ENCODE results near the gene PTCRA.
A peak's percentile ranks its signal among the peaks of the same experiment; 100 is the strongest.

Gene PTCRA

GRCh38 chr6:42896178-42896719, 19.6 kb upstream of the PTCRA start:
- DNase-seq: no peak
- TF ChIP-seq POLR2A (IDR thresholded peaks at IDR 0.05; ENCODE audit: low read length) (no peak), GATA1 (IDR thresholded peaks at IDR 0.05; ENCODE audit: low read depth, low read length) (no peak)

GRCh38 chr6:42898891-42899361, 16.9 kb upstream of the PTCRA start:
- TF ChIP-seq GATA1 (IDR thresholded peaks at IDR 0.05; ENCODE audit: low read depth, low read length) (no peak), POLR2A (IDR thresholded peaks at IDR 0.05; ENCODE audit: low read length) (no peak)
- DNase-seq: peak; percentile 85 to 91

- TF ChIP-seq GATA1 (IDR thresholded peaks at IDR 0.05; ENCODE audit: low read depth, low read length) (no peak), POLR2A (IDR thresholded peaks at IDR 0.05; ENCODE audit: low read length) (no peak)
- DNase-seq: no peak
Measured at GRCh38 chr6:42899871-42900270, 16.0 kb upstream of the PTCRA start.

- TF ChIP-seq POLR2A (IDR thresholded peaks at IDR 0.05; ENCODE audit: low read length) (no peak), GATA1 (IDR thresholded peaks at IDR 0.05; ENCODE audit: low read depth, low read length) (no peak)
- peak; percentile 93 to 94 for DNase-seq
Measured at GRCh38 chr6:42901538-42901957, 14.3 kb upstream of the PTCRA start.

GRCh38 chr6:42902429-42903263, 13.2 kb upstream of the PTCRA start:
- peak in 1 of 2 experiments; percentile 28 for DNase-seq

GRCh38 chr6:42904467-42904866, 11.4 kb upstream of the PTCRA start:
- DNase-seq: no peak
- TF ChIP-seq GATA1 (IDR thresholded peaks at IDR 0.05; ENCODE audit: low read depth, low read length) (no peak), POLR2A (IDR thresholded peaks at IDR 0.05; ENCODE audit: low read length) (no peak)

GRCh38 chr6:42907336-42907735, 8.5 kb upstream of the PTCRA start:
- TF ChIP-seq GATA1 (IDR thresholded peaks at IDR 0.05; ENCODE audit: low read depth, low read length) (no peak), POLR2A (IDR thresholded peaks at IDR 0.05; ENCODE audit: low read length) (no peak)
- DNase-seq: no peak

GRCh38 chr6:42909835-42910234, 6.0 kb upstream of the PTCRA start:
- TF ChIP-seq GATA1 (IDR thresholded peaks at IDR 0.05; ENCODE audit: low read depth, low read length): no peak
- no peak for TF ChIP-seq POLR2A (IDR thresholded peaks at IDR 0.05; ENCODE audit: low read length)
- no peak for DNase-seq

GRCh38 chr6:42911171-42912021, 4.5 kb upstream of the PTCRA start:
- TF ChIP-seq POLR2A (IDR thresholded peaks at IDR 0.05; ENCODE audit: low read length) (no peak), GATA1 (IDR thresholded peaks at IDR 0.05; ENCODE audit: low read depth, low read length) (no peak)
- no peak for DNase-seq

- DNase-seq: no peak
- TF ChIP-seq GATA1 (IDR thresholded peaks at IDR 0.05; ENCODE audit: low read depth, low read length) (no peak), POLR2A (IDR thresholded peaks at IDR 0.05; ENCODE audit: low read length) (no peak)
Measured at GRCh38 chr6:42914546-42914945, 1.3 kb upstream of the PTCRA start.

GRCh38 chr6:42916288-42916687, 435 bp downstream of the PTCRA start:
- TF ChIP-seq GATA1 (IDR thresholded peaks at IDR 0.05; ENCODE audit: low read depth, low read length) (no peak), POLR2A (IDR thresholded peaks at IDR 0.05; ENCODE audit: low read length) (no peak)
- no peak for DNase-seq

GRCh38 chr6:42921801-42922200, 5.9 kb downstream of the PTCRA start:
- DNase-seq: no peak
- TF ChIP-seq GATA1 (IDR thresholded peaks at IDR 0.05; ENCODE audit: low read depth, low read length) (no peak), POLR2A (IDR thresholded peaks at IDR 0.05; ENCODE audit: low read length) (no peak)

GRCh38 chr6:42923666-42924065, 7.8 kb downstream of the PTCRA start:
- DNase-seq: no peak
- no peak for TF ChIP-seq POLR2A (IDR thresholded peaks at IDR 0.05; ENCODE audit: low read length)
- TF ChIP-seq GATA1 (IDR thresholded peaks at IDR 0.05; ENCODE audit: low read depth, low read length): no peak

GRCh38 chr6:42925248-42925857, 9.5 kb downstream of the PTCRA start:
- DNase-seq: no peak
- no peak for TF ChIP-seq GATA1 (IDR thresholded peaks at IDR 0.05; ENCODE audit: low read depth, low read length)
- no peak for TF ChIP-seq POLR2A (IDR thresholded peaks at IDR 0.05; ENCODE audit: low read length)

All from erythroblast (primary cell).